GM18498 (cell line): ENCODE results near the gene ABHD16A.
A peak's percentile ranks its signal among the peaks of the same experiment; 100 is the strongest.

Experiments used
- ATAC-seq: cut with Tn5 transposase; IDR thresholded peaks from one replicate; pipeline ENCODE4 v1.9.1; 2021; ENCODE audit warnings: mild to moderate bottlenecking, moderate library complexity; ENCODE audit not compliant: unreplicated experiment

The ABHD16A gene

GRCh38 chr6:31702819-31703716, at the start of gene ABHD16A:
ABHD16A (minus strand) TSS chr6:31703324; CDS start chr6:31703281, 43 bp downstream.
- peak; percentile 89 for ATAC-seq

GRCh38 chr6:31752739-31753319, 49.7 kb upstream of the ABHD16A start:
- ATAC-seq, result no peak

- ATAC-seq, result no peak
These were observed 47.4 kb upstream of the ABHD16A start for GRCh38 chr6:31750411-31751022.

GRCh38 chr6:31749301-31750036, 46.3 kb upstream of the ABHD16A start:
- no peak for ATAC-seq

GRCh38 chr6:31744422-31744821, 41.3 kb upstream of the ABHD16A start:
- ATAC-seq, result no peak

GRCh38 chr6:31742894-31743293, 39.8 kb upstream of the ABHD16A start:
- ATAC-seq, result no peak

- no peak for ATAC-seq
These were observed 38.7 kb upstream of the ABHD16A start for GRCh38 chr6:31741815-31742214.

- ATAC-seq, result no peak
These were observed 37.5 kb upstream of the ABHD16A start for GRCh38 chr6:31740397-31741223.

- peak; percentile 80 for ATAC-seq
These were observed 36.7 kb upstream of the ABHD16A start, which contains the start of gene MSH5 for GRCh38 chr6:31739639-31740396. MSH5 (plus strand) TSS chr6:31740005; CDS start chr6:31740467, 462 bp downstream.

GRCh38 chr6:31737991-31738979, 35.2 kb upstream of the ABHD16A start:
- no peak for ATAC-seq

- no peak for ATAC-seq
These were observed 34.3 kb upstream of the ABHD16A start for GRCh38 chr6:31737315-31737990.

- ATAC-seq, result no peak
These were observed 33.7 kb upstream of the ABHD16A start for GRCh38 chr6:31736768-31737314.

GRCh38 chr6:31736021-31736767, 33.1 kb upstream of the ABHD16A start, which contains the start of gene CLIC1:
CLIC1 (minus strand) TSS chr6:31736530; CDS start chr6:31736300, 230 bp downstream.
- ATAC-seq, result peak; percentile 32

GRCh38 chr6:31734821-31735406, 31.8 kb upstream of the ABHD16A start:
- ATAC-seq, result no peak

- ATAC-seq, result no peak
These were observed 31.2 kb upstream of the ABHD16A start for GRCh38 chr6:31734247-31734820.

GRCh38 chr6:31733734-31734133, 30.6 kb upstream of the ABHD16A start:
- no peak for ATAC-seq
